ENCODE results near the gene DENND4B.

DENND4B gene

GRCh38 chr1:153970346-153970745, 23.8 kb upstream of the DENND4B start:
- DNase-seq (ENCODE audit: low read depth), result no peak

GRCh38 chr1:153968972-153969371, 22.5 kb upstream of the DENND4B start:
- DNase-seq (ENCODE audit: low read depth), result no peak

GRCh38 chr1:153968408-153968807, 21.9 kb upstream of the DENND4B start:
- no peak for DNase-seq (ENCODE audit: low read depth)

GRCh38 chr1:153968000-153968363, 21.5 kb upstream of the DENND4B start:
- DNase-seq (ENCODE audit: low read depth), result no peak

- peak; percentile 61 for DNase-seq (ENCODE audit: low read depth)
Measured at GRCh38 chr1:153967107-153967999, 20.8 kb upstream of the DENND4B start, which contains the start of gene CREB3L4. Gene CREB3L4, plus strand, starts transcription at chr1:153967902. Its CDS starts 624 bp downstream, at chr1:153968526.

- no peak for DNase-seq (ENCODE audit: low read depth)
Measured at GRCh38 chr1:153963850-153964331, 17.4 kb upstream of the DENND4B start.

- peak; percentile 93 for DNase-seq (ENCODE audit: low read depth)
Measured at GRCh38 chr1:153963030-153963849, 16.7 kb upstream of the DENND4B start, which contains the start of gene SLC39A1. Gene SLC39A1, minus strand, starts transcription at chr1:153963537. Its CDS starts 822 bp downstream, at chr1:153962715.

GRCh38 chr1:153962088-153963029, 15.8 kb upstream of the DENND4B start:
- no peak for DNase-seq (ENCODE audit: low read depth)

GRCh38 chr1:153961421-153961820, 14.9 kb upstream of the DENND4B start:
- no peak for DNase-seq (ENCODE audit: low read depth)

- DNase-seq (ENCODE audit: low read depth), result no peak
Measured at GRCh38 chr1:153960206-153960605, 13.7 kb upstream of the DENND4B start.

- DNase-seq (ENCODE audit: low read depth), result no peak
Measured at GRCh38 chr1:153959454-153959853, 12.9 kb upstream of the DENND4B start.

- no peak for DNase-seq (ENCODE audit: low read depth)
Measured at GRCh38 chr1:153958961-153959260, 12.4 kb upstream of the DENND4B start.

- DNase-seq (ENCODE audit: low read depth), result peak; percentile 96
Measured at GRCh38 chr1:153958111-153958960, 11.8 kb upstream of the DENND4B start, which contains the start of gene CRTC2. Gene CRTC2, minus strand, starts transcription at chr1:153958612. Its CDS starts 115 bp downstream, at chr1:153958497.

- no peak for DNase-seq (ENCODE audit: low read depth)
Measured at GRCh38 chr1:153957744-153958110, 11.2 kb upstream of the DENND4B start.

GRCh38 chr1:153956997-153957715, 10.6 kb upstream of the DENND4B start:
- DNase-seq (ENCODE audit: low read depth), result no peak

GRCh38 chr1:153954826-153955225, 8.3 kb upstream of the DENND4B start:
- no peak for DNase-seq (ENCODE audit: low read depth)

- DNase-seq (ENCODE audit: low read depth), result no peak
Measured at GRCh38 chr1:153953859-153954365, 7.4 kb upstream of the DENND4B start.

GRCh38 chr1:153951801-153952200, 5.3 kb upstream of the DENND4B start:
- no peak for DNase-seq (ENCODE audit: low read depth)

GRCh38 chr1:153951183-153951582, 4.7 kb upstream of the DENND4B start:
- no peak for DNase-seq (ENCODE audit: low read depth)
